ENCODE data around the gene USP27X.

Gene USP27X

GRCh38 chrX:49930039-49930438 is 50.8 kb downstream of the USP27X start:
- H3K23ac ChIP-seq (ENCODE audit: low read length), result no peak overlapping the region
- no peak overlapping the region for H2BK120ac ChIP-seq (ENCODE audit: low read depth, low read length)
- H3K79me2 ChIP-seq (ENCODE audit: control insufficient read depth, insufficient read depth, low read length), result no peaks in the 10 kb centered on the region
- H3K9ac ChIP-seq (ENCODE audit: low read length), result no peak overlapping the region
- no peak overlapping the region for H2BK5ac ChIP-seq (ENCODE audit: low read length)
- no peaks in the 10 kb centered on the region for H3K36me3 ChIP-seq (ENCODE audit: control insufficient read depth, insufficient read depth, low read length)
- H2BK15ac ChIP-seq (replicated peaks; ENCODE audit: low read depth), result no peak overlapping the region
- no peak overlapping the region for H3K27ac ChIP-seq (ENCODE audit: low read depth, low read length)
- H3K4me3 ChIP-seq (ENCODE audit: low read length), result no peak overlapping the region
- H3K18ac ChIP-seq (ENCODE audit: low read length), result no peak overlapping the region
- no peak overlapping the region for H4K8ac ChIP-seq (ENCODE audit: low read depth, low read length)
- no peak overlapping the region for H3K4me2 ChIP-seq (ENCODE audit: low read length)
- H3K56ac ChIP-seq (ENCODE audit: low read length), result no peak overlapping the region
- no peaks in the 10 kb centered on the region for H3K27me3 ChIP-seq (ENCODE audit: insufficient read depth, low read length, poor library complexity)
- H3K4me1 ChIP-seq (ENCODE audit: control insufficient read depth, low read depth, low read length), result no peaks in the 10 kb centered on the region
- H3K79me1 ChIP-seq (ENCODE audit: low read length), result no peaks in the 10 kb centered on the region
- no peak overlapping the region for H2AK5ac ChIP-seq (ENCODE audit: low read length)
- no peak overlapping the region for H4K5ac ChIP-seq (ENCODE audit: low read length)
- no peak overlapping the region for H3K4ac ChIP-seq (ENCODE audit: low read depth, low read length)
- no peak for DNase-seq
- no CpG with 5 or more reads among the region's 1 CpG for WGBS (ENCODE audit: extremely low coverage, insufficient coverage, low lambda C conversion rate)
